ENCODE data around the gene DAAM2.

Gene DAAM2

DNA sequence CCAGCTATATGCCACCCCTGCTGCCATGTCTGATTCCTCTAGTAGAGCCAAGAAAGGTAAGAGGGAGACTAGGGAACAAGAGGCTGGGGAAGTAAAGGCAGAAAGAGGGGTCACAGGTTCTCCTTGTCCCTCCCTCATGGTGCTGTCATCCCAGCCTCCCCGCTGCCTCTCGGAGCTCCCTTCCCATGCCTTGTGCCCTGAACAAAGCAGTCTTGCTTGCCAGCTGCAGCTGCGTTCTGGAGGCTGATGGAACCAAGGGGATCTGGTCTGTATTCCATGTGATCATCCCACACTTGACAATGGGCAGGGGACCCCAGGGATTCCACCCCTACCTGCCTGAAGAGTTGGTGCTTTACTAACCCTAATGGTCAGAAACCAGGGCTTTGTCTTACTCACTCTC, 61.4 kb downstream of the DAAM2 start:
- no peak for TF ChIP-seq CTCF (IDR thresholded peaks at IDR 0.05; ENCODE audit: insufficient read depth, low read length, poor library complexity, severe bottlenecking)
- no peaks in the 10 kb centered on the region for H3K36me3 ChIP-seq (ENCODE audit: control insufficient read depth, insufficient read depth, low read length)
- H3K4me3 ChIP-seq (replicated peaks; ENCODE audit: low read depth, low read length) = no peak overlapping the region
- no peak for DNase-seq (ENCODE audit: extremely low read depth, insufficient read length)
- no peaks in the 10 kb centered on the region; the same call in none of the 2 replicates for H3K27me3 ChIP-seq (replicated peaks; ENCODE audit: control insufficient read depth, insufficient read depth, low read length)

DNA sequence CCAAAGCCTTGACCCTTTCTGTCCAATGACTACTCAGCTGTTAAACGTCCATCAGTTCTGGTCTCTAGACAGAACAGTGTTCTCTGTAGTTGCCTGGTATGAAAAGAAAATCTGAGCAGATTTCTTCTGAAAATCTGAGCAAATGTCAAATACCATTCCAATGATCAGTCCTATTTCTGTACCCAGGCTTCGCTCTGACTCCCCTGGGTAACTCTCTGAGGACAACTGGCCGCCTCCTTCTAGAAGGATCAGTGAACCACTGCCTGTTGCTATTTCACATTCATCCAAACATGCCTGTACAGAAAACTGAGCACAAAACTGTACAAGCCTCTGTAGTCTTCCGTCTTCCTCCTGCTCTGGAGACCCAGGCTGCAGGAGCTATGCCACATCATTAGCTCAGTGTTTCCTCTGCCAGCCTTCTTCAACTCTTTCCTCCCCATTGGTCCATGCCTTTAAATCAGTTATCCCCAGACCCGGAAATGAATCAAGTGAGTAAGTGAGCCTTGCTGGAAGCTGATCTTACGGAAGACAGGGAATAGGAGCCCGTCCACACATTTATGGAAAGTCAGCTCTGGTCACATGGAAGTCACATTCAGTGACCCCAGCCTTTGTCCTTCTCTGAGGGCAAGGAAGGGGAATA, 63.3 kb downstream of the DAAM2 start:
- Histone ChIP-seq H3K27me3 (replicated peaks; ENCODE audit: control insufficient read depth, insufficient read depth, low read length) (no peaks in the 10 kb centered on the region; the same call in none of the 2 replicates), H3K4me3 (replicated peaks; ENCODE audit: low read depth, low read length) (no peak overlapping the region), H3K36me3 (ENCODE audit: control insufficient read depth, insufficient read depth, low read length) (no peaks in the 10 kb centered on the region)
- DNase-seq (ENCODE audit: extremely low read depth, insufficient read length) = no peak
- TF ChIP-seq CTCF (IDR thresholded peaks at IDR 0.05; ENCODE audit: insufficient read depth, low read length, poor library complexity, severe bottlenecking) = no peak

- H3K36me3 ChIP-seq (ENCODE audit: control insufficient read depth, insufficient read depth, low read length) = no peaks in the 10 kb centered on the region
- H3K4me3 ChIP-seq (replicated peaks; ENCODE audit: low read depth, low read length) = no peak overlapping the region
- DNase-seq (ENCODE audit: extremely low read depth, insufficient read length) = no peak
- H3K27me3 ChIP-seq (replicated peaks; ENCODE audit: control insufficient read depth, insufficient read depth, low read length) = no peaks in the 10 kb centered on the region; the same call in none of the 2 replicates
- no peak for TF ChIP-seq CTCF (IDR thresholded peaks at IDR 0.05; ENCODE audit: insufficient read depth, low read length, poor library complexity, severe bottlenecking)
Observed at GRCh38 chr6:39859025-39859424, 66.8 kb downstream of the DAAM2 start.

DNA sequence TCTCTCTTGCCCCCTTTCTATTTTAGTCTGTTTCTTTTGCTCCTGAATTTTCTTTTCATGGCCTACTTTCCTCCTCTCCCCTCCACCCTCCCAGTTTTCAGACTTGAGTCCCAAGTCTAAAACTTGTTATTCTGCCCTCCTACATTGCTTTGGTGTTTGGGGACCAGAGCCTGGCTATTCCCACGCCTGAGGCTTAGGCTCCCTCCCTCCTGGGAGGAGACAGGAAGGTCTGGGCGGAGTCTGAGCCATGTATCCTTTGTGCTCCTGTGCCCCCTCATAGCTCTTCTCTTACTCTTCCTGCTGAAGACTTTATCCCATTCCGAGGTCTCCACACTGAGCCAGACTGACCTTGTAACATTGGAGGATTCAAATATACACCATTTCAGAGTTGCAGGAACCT, 69.5 kb downstream of the DAAM2 start:
- no peak for TF ChIP-seq CTCF (IDR thresholded peaks at IDR 0.05; ENCODE audit: insufficient read depth, low read length, poor library complexity, severe bottlenecking)
- no peak for DNase-seq (ENCODE audit: extremely low read depth, insufficient read length)
- no peak overlapping the region for H3K4me3 ChIP-seq (replicated peaks; ENCODE audit: low read depth, low read length)
- no peaks in the 10 kb centered on the region; the same call in none of the 2 replicates for H3K27me3 ChIP-seq (replicated peaks; ENCODE audit: control insufficient read depth, insufficient read depth, low read length)
- no peaks in the 10 kb centered on the region for H3K36me3 ChIP-seq (ENCODE audit: control insufficient read depth, insufficient read depth, low read length)

GRCh38 chr6:39865011-39865888, 73.1 kb downstream of the DAAM2 start:
- no peaks in the 10 kb centered on the region; the same call in 1 of the 2 replicates for H3K27me3 ChIP-seq (replicated peaks; ENCODE audit: control insufficient read depth, insufficient read depth, low read length)
- peak; percentile 88 for TF ChIP-seq CTCF (IDR thresholded peaks at IDR 0.05; ENCODE audit: insufficient read depth, low read length, poor library complexity, severe bottlenecking)
- peak; percentile 9 for DNase-seq (ENCODE audit: extremely low read depth, insufficient read length)
- H3K4me3 ChIP-seq (replicated peaks; ENCODE audit: low read depth, low read length) = no peak overlapping the region
- no peaks in the 10 kb centered on the region for H3K36me3 ChIP-seq (ENCODE audit: control insufficient read depth, insufficient read depth, low read length)

All from GM06990 (cell line).